ENCODE results near the gene ERMP1.

DNA sequence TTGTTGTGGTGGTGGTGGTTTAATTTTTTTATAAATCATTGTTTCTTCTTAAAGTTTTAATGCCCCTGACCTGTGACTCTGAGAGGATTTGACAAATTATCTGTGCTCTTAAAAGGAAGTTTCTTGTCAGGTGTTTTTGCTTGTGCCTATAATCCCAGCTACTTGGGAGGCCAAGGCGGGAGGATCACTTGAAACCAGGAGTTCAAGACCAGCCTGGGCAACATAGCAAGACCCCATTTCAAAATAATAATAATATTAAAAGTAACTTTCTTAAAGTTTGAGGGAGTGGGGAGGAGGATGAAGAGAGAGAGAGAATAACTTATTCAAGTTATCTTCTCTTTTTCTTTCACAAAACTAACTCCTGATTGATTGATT lies 12.2 kb upstream of the ERMP1 start:
- TF ChIP-seq CTCF (IDR thresholded peaks at IDR 0.05; ENCODE audit: poor library complexity): no peak
- no peak for TF ChIP-seq EZH2phosphoT487 (IDR thresholded peaks at IDR 0.05; ENCODE audit: low read depth, severe bottlenecking, unreplicated experiment)

Measured in hepatocyte (in vitro differentiated cells).